Activated CD4-positive, alpha-beta T cell treated with anti-CD3 and anti-CD28 coated beads for 36 hours (primary cell): ENCODE measurements around the gene GALNT18. TPM values are rescaled to one million over a fixed set of nuclear protein-coding genes. Genes with fewer than 3 reads are reported as not detected.

Experiments used
- ATAC-seq: fragments of 200-7000 bp; cut with Tn5 transposase; one replicate; pipeline ENCODE4 v1.10.0; 2021; ENCODE audit warnings: mild to moderate bottlenecking, moderate library complexity
- CTCF ChIA-PET: fragments of 350-600 bp; sonication (Branson Sonifier 250); formaldehyde crosslinking; loops from one replicate; lab custom pipeline; 2021; ENCODE audit warnings: antibody characterized with exemption; lab: Charles Lee
- POLR2A ChIA-PET: fragments of 350-600 bp; sonication (Branson Sonifier 250); formaldehyde crosslinking; loops from one replicate; lab custom pipeline; 2021; ENCODE audit warnings: antibody characterized with exemption, inconsistent platforms; lab: Charles Lee
- DNase-seq: peaks from one replicate; pipeline ENCODE4 v3.0.0-alpha.2; 2020
- H3K27ac Mint-ChIP-seq: one replicate; pipeline ENCODE4 v1.8.0; 2021; ENCODE audit warnings: mixed read lengths
- H3K27me3 Mint-ChIP-seq: one replicate; pipeline ENCODE4 v1.8.0; 2021; ENCODE audit warnings: mixed read lengths
- H3K36me3 Mint-ChIP-seq: one replicate; pipeline ENCODE4 v1.8.0; 2021; ENCODE audit warnings: low read depth, mixed read lengths
- H3K4me1 Mint-ChIP-seq: one replicate; pipeline ENCODE4 v1.8.0; 2021; ENCODE audit warnings: mixed read lengths
- H3K4me3 Mint-ChIP-seq: one replicate; pipeline ENCODE4 v1.8.0; 2021; ENCODE audit warnings: mild to moderate bottlenecking, moderate library complexity, mixed read lengths
- H3K9me3 Mint-ChIP-seq: one replicate; pipeline ENCODE4 v1.8.0; 2021; ENCODE audit warnings: low read depth, mixed read lengths
- intact Hi-C, 2 experiments: fragments of 100-400 bp; cut with DNase I in 1 of 2; cut with micrococcal nuclease in 1 of 2; formaldehyde crosslinking; loops; one replicate each; pipeline versions ENCODE4 v1.14.2 to v1.15.1; 2022 to 2024; cut with DNase I, micrococcal nuclease
- total RNA-seq, 2 experiments: library from RNA; stranded (reverse); gene quantifications; one replicate each; pipeline ENCODE4 v1.2.3, GENCODE V29; 2021

Gene GALNT18
- total RNA-seq, 2 experiments from 2014 or later, result 6.9 to 8.8 TPM

DNA sequence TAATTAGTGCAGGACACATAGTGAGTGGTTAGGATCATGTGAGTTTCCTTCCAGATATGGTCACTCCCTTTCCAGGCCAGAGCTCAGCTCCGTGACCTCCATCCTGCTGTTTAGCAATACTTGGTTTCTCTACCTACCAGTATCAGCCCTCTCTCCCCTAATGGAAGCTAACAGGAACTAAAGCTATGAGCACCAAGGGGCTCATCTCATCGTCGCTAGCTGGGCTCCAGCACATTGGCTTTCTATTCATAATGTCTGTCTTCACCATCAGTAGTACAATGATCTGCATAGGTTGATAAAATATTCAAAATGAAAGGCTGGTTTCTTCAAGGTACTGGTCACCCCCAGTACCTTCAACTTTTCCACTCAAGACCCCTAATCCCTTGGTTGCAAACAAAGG, 2.4 kb upstream of the GALNT18 start:
- intact Hi-C loops, result loop anchor here (5.0 to 10.0 kb wide), 7 partner anchors 163 to 1087 kb away; partner anchors contain the start of genes CTR9 (in 1 of the 2), TEAD1 (in 1 of the 2) and USP47 (in 1 of the 2)
- ATAC-seq, result no peak
- no peak overlapping the region for H3K27ac Mint-ChIP-seq

DNA sequence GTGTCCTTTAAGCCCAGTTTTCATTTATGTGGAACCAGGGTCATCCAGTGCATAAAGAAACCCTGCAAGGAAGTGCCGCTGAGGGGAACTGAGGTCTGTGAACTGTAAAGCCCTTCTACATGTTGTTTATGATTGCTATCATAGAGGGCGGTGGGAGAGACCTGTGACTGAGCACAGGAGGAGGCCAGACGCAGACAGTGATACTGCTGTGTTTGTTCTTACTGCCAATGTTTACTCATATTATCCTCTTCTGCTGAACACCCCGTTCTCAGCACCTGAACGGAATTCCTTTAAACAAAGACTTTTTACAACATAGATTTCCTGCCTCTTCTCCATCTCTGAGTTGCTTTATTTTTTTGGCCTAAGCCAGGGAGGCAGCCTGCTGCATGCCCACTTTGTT, 967 bp upstream of the GALNT18 start:
- Mint-ChIP-seq H3K27ac (no peak overlapping the region), H3K36me3 (no peaks in the 10 kb centered on the region), H3K27me3 (peaks cover 37% of the 10 kb centered on the region), H3K9me3 (no peaks in the 10 kb centered on the region), H3K4me1 (peaks cover 5% of the 10 kb centered on the region), H3K4me3 (no peak overlapping the region)
- CTCF ChIA-PET, result no interaction called here
- intact Hi-C loops, result loop anchor here (2.0 to 10.0 kb wide), 8 partner anchors 165 to 1085 kb away; partner anchors contain the start of genes CTR9 (in 1 of the 2), EIF4G2 (in 1 of the 2), TEAD1 (in 1 of the 2) and USP47 (in 1 of the 2)
- ATAC-seq (no peak), DNase-seq (no peak)
- POLR2A ChIA-PET, result no interaction called here

More for the DNA sequence above, 2.4 kb upstream of the GALNT18 start:
- POLR2A ChIA-PET, result no interaction called here
- Mint-ChIP-seq H3K27me3 (peaks cover 31% of the 10 kb centered on the region), H3K36me3 (no peaks in the 10 kb centered on the region), H3K4me1 (peaks cover 5% of the 10 kb centered on the region), H3K9me3 (no peaks in the 10 kb centered on the region), H3K4me3 (no peak overlapping the region)
- DNase-seq, result no peak
- CTCF ChIA-PET, result interaction anchor here (1.0 kb wide), 1 partner anchor 278 kb away, joined by 3 read pairs; no protein-coding TSS in a partner anchor

DNA sequence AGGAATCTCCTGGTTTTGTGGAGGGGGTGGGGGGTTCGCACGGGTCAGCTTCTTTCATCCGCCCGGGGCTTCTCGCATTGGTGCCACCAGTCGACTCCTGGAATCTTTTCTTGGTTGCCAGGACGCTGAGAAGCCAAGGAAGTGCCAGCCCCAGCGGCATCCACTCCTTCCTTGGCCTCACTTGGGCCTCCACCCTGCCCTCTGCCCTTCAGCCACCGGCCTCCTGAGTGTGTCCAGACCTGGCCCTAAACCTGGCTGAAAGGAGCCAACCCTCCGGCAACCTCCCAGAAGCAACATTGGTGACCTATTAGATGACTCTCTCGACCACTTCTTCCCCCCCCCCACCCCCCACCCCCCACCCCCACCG, 518 bp upstream of the GALNT18 start:
- no peaks in the 10 kb centered on the region for H3K36me3 Mint-ChIP-seq
- DNase-seq (no peak), ATAC-seq (no peak)
- ChIA-PET POLR2A (no interaction called here), CTCF (interaction anchor here (0.5 to 1.5 kb wide), 2 partner anchors 20 to 117 kb away, joined by 3 to 5 read pairs; no protein-coding TSS in a partner anchor)
- H3K9me3 Mint-ChIP-seq, result no peaks in the 10 kb centered on the region
- peaks cover 5% of the 10 kb centered on the region for H3K4me1 Mint-ChIP-seq
- intact Hi-C loops, result loop anchor here (2.0 to 10.0 kb wide), 8 partner anchors 165 to 1085 kb away; partner anchors contain the start of genes CTR9 (in 1 of the 2), EIF4G2 (in 1 of the 2), TEAD1 (in 1 of the 2) and USP47 (in 1 of the 2)
- no peak overlapping the region for H3K27ac Mint-ChIP-seq
- H3K27me3 Mint-ChIP-seq, result peaks cover 36% of the 10 kb centered on the region
- no peak overlapping the region for H3K4me3 Mint-ChIP-seq

DNA sequence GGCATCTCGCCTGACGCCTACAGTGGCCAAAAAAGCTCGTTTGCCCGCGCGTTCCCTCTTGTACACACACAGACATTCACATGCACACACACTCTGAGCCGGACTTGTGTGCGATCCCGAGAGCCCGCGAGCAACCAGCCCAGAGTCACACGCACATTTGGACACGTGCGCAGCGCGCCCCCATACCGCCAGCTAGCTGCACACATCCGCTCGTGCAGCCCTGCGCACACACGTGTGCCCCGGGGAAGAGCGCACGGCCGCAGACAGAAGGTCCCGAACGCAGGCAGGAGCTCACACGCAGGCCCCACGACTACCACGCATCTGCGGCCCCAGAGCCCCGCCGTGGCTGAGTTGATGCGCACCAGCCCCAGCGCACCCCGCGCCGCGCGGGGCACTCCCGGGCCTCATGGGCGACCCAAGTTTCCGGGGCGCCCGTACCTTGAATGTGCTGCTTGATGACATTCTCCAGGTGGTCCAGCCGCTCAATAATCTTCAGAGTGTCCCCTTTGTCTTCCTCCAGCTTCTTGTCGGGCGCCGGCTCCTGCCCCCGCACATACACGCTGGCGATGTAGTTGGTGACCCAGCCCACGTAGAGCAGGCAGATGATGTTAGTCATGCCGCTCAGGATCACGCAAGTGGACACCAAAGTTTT, 758 bp downstream of the GALNT18 start:
- Mint-ChIP-seq H3K27ac (peak overlapping the region; percentile 63), H3K36me3 (no peaks in the 10 kb centered on the region), H3K27me3 (peaks cover 40% of the 10 kb centered on the region), H3K4me1 (peaks cover 5% of the 10 kb centered on the region), H3K9me3 (no peaks in the 10 kb centered on the region), H3K4me3 (peak overlapping the region; percentile 80)
- peak; percentile 6 for ATAC-seq
- POLR2A ChIA-PET, result no interaction called here
- intact Hi-C loops, result loop anchor here (5.0 to 10.0 kb wide), 7 partner anchors 166 to 1084 kb away; partner anchors contain the start of genes CTR9 (in 1 of the 2), TEAD1 (in 1 of the 2) and USP47 (in 1 of the 2)
- peak; percentile 66 for DNase-seq
- CTCF ChIA-PET, result interaction anchor here (0.7 to 1.5 kb wide), 4 partner anchors 19 to 774 kb away, joined by 3 read pairs; no protein-coding TSS in a partner anchor

DNA sequence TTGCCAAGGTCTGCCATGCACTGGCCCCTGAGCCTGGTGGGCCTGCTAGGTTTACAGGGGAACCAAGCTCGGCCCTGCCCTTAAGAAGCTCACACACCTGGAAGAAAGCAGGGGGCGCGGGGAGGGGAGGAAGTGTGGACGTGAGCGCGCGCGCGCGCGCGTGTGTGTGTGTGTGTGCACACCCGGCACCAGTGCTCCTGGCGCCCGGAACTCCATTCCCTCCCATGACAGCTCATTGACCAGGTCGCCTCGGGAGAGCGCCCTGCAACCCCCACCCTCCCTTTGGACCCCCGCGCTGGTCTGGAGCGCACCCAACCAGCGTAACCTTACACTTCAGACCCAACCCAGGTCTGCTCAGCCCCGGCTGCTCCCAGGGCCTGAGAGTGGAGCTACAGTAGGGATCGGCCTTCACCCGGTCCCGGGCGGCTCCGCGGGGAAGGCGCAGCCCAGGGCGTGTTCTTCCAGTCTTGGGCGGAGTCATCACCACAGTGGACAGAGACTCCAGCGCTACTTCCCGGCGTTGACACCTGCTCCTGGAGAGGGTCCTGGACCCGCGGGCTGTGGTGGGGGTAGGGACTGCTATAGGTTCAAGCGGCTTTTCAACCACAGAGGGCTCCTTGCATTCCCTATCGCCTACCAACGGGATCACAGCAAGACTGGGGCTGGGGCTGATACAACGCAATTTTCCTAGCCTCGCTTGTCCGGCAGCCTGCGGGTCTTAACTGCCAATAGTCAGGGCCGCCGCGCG, 1.5 kb downstream of the GALNT18 start:
- ATAC-seq, result no peak
- Mint-ChIP-seq H3K27me3 (peaks cover 37% of the 10 kb centered on the region), H3K36me3 (no peaks in the 10 kb centered on the region), H3K4me3 (peak overlapping the region; percentile 80), H3K4me1 (peaks cover 5% of the 10 kb centered on the region), H3K27ac (no peak overlapping the region), H3K9me3 (no peaks in the 10 kb centered on the region)
- intact Hi-C loops, result loop anchor here (5.0 to 10.0 kb wide), 7 partner anchors 167 to 1083 kb away; partner anchors contain the start of genes CTR9 (in 1 of the 2), TEAD1 (in 1 of the 2) and USP47 (in 1 of the 2)
- ChIA-PET CTCF (no interaction called here), POLR2A (no interaction called here)
- peak; percentile 46 for DNase-seq

DNA sequence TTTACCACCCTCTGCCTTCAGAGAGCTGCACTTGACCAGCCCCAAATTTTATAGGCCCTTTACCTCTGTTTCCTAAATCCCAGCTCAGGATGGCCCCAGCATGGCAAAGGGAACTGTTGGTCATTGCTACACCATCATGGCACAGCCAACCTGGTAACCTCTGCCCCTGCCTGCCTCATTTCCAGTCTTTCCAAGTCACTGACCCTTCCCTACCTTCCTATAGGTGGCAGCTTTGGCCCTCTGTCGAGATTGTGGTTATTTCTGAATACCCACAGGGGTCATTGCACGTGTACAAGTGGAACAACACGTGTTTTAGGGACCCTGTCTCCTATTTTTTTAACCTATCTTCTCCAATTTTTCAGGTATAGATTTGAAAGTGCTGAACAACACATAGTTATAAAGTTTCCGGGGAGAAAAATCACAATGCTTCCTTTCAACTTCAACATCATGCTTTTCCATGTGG, 2.8 kb downstream of the GALNT18 start:
- ATAC-seq (no peak), DNase-seq (no peak)
- ChIA-PET POLR2A (no interaction called here), CTCF (interaction anchor here (0.7 kb wide), 1 partner anchor 913 kb away, joined by 3 read pairs; no protein-coding TSS in a partner anchor)
- H3K27me3 Mint-ChIP-seq, result peaks cover 34% of the 10 kb centered on the region
- H3K27ac Mint-ChIP-seq, result no peak overlapping the region
- H3K4me1 Mint-ChIP-seq, result peaks cover 5% of the 10 kb centered on the region
- intact Hi-C loops, result no loop called here
- H3K4me3 Mint-ChIP-seq, result peak overlapping the region; percentile 80
- H3K36me3 Mint-ChIP-seq, result no peaks in the 10 kb centered on the region
- no peaks in the 10 kb centered on the region for H3K9me3 Mint-ChIP-seq

DNA sequence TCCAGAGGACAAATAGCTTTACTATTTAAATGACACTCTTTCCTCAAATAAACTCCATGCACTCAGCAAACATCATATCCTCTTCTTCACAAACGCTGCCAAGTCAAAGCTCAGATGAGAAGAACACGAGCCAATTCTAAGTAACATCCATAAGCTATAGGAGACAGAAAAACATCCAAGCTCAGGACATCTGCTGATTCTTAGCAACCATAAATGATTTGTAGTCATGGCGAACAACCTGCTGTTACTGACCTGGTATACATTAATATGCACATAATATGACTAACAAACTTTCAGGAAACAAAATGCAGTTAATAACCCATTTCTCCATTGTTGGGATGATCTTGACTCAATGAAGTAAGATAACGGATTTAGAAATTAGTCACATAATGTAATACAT, 6.7 kb downstream of the GALNT18 start:
- DNase-seq (no peak), ATAC-seq (no peak)
- Mint-ChIP-seq H3K27ac (no peak overlapping the region), H3K27me3 (peaks cover 32% of the 10 kb centered on the region), H3K4me1 (peaks cover 5% of the 10 kb centered on the region), H3K36me3 (no peaks in the 10 kb centered on the region), H3K4me3 (no peak overlapping the region), H3K9me3 (no peaks in the 10 kb centered on the region)
- CTCF ChIA-PET, result no interaction called here
- intact Hi-C loops, result no loop called here
- POLR2A ChIA-PET, result no interaction called here

DNA sequence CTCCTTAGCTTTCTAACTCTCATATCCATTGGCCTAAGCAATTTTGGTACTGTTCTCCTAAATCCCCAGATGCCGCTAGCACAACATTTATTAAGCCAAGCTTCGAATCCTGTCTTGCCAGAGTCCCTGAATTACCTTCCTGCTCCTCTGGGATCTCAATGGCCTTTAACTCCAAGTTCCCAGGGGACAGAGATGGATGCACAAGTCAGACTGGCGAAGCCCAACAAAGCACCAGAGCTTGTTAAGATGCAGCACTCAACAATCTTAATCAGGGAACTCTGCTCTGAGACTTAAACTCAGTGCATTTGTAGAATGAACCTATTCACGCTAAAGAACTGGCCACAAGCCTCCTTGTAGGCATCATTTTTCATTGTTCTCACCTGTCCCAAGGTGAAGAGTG, 9.4 kb downstream of the GALNT18 start:
- Mint-ChIP-seq H3K27me3 (peaks cover 17% of the 10 kb centered on the region), H3K36me3 (no peaks in the 10 kb centered on the region), H3K27ac (no peak overlapping the region), H3K9me3 (no peaks in the 10 kb centered on the region), H3K4me1 (no peaks in the 10 kb centered on the region), H3K4me3 (no peak overlapping the region)
- ChIA-PET CTCF (interaction anchor here (0.6 kb wide), 1 partner anchor 421 kb away, joined by 3 read pairs; no protein-coding TSS in a partner anchor), POLR2A (no interaction called here)
- no peak for DNase-seq
- intact Hi-C loops, result no loop called here
- no peak for ATAC-seq

DNA sequence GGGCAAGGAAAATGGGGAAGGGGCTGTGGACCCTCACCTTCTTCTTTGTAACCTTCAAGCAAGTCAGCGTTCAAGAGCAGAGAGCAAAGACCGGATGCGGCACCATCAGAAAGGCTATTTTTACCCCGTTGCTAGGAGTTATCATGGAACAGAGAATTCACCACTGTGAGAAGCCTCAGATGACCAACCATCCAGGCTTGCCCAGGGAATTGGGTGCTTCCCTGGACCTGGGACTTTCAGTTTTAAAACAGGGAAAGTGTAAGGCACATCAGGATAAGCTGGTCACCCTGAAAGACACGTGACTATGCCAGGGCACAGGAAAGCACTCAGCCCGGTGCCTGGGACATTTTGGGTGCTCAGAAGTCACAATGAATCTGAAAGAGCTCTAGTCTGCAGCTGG, 10.4 kb downstream of the GALNT18 start:
- no peak for DNase-seq
- Mint-ChIP-seq H3K36me3 (no peaks in the 10 kb centered on the region), H3K9me3 (no peaks in the 10 kb centered on the region), H3K27ac (no peak overlapping the region), H3K4me1 (no peaks in the 10 kb centered on the region), H3K27me3 (peaks cover 17% of the 10 kb centered on the region), H3K4me3 (no peak overlapping the region)
- POLR2A ChIA-PET, result no interaction called here
- no peak for ATAC-seq
- CTCF ChIA-PET, result interaction anchor here (0.5 kb wide), 1 partner anchor 983 kb away, joined by 3 read pairs; no protein-coding TSS in a partner anchor
- intact Hi-C loops, result no loop called here

DNA sequence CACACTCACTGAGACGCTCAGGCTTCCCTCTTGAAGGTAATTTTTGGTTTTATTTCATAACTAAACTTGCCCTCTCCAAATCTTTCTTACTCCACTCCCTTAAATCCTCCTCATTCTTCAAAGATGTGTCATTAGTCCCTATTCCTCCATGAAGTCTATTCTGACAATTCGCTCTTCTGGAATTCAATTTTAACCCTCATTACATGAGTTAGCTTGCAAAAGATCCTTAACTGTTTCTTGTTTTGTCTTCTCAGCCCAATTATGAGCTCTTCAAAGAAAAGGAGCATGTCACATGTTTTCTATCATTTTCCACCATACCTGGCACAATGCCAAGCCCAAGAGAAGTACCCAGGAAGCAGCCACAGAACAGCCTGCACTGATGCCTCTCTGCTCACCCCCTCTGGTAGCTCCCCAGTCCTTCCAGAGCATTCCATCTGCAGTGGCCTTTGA, 13.0 kb downstream of the GALNT18 start:
- H3K4me1 Mint-ChIP-seq, result no peaks in the 10 kb centered on the region
- ChIA-PET CTCF (interaction anchor here (0.7 to 1.1 kb wide), 3 partner anchors 23 to 313 kb away, joined by 3 read pairs; no protein-coding TSS in a partner anchor), POLR2A (no interaction called here)
- H3K27me3 Mint-ChIP-seq, result peaks cover 13% of the 10 kb centered on the region
- intact Hi-C loops, result no loop called here
- no peaks in the 10 kb centered on the region for H3K36me3 Mint-ChIP-seq
- ATAC-seq (no peak), DNase-seq (no peak)
- H3K4me3 Mint-ChIP-seq, result no peak overlapping the region
- H3K27ac Mint-ChIP-seq, result no peak overlapping the region
- no peaks in the 10 kb centered on the region for H3K9me3 Mint-ChIP-seq

DNA sequence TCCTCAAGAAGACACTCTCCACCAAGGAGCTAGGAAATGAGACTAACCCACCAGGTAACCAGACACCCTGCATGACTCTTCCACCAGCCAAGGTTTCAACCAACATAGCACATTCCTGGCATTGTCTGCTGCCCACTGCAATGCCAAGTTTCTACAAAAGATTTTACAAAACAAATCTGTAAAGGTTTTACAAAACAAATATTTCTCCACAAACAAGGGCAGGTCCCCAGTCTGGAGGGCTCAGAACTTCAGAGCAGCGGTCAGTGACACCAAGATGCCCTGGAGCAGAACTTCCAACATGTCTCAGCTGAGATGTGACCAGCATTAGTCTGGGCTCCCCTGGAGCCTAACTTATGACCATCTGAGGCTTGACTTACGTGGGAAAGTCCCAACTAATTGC, 14.0 kb downstream of the GALNT18 start:
- Mint-ChIP-seq H3K9me3 (no peaks in the 10 kb centered on the region), H3K4me1 (no peaks in the 10 kb centered on the region), H3K27me3 (peaks cover 11% of the 10 kb centered on the region), H3K27ac (no peak overlapping the region), H3K4me3 (no peak overlapping the region), H3K36me3 (no peaks in the 10 kb centered on the region)
- intact Hi-C loops, result no loop called here
- POLR2A ChIA-PET, result no interaction called here
- CTCF ChIA-PET, result interaction anchor here (0.8 kb wide), 1 partner anchor 24 kb away, joined by 3 read pairs; no protein-coding TSS in a partner anchor
- no peak for DNase-seq
- no peak for ATAC-seq
